Endodermal cell (in vitro differentiated cells): ENCODE data around the gene CNTNAP4. TPM values are rescaled to one million over a fixed set of nuclear protein-coding genes. Genes with fewer than 3 reads are reported as not detected.

ENCODE experiments used
- DNase-seq: peaks from one replicate; pipeline ENCODE4 v3.0.0-alpha.2; 2017
- H3K27ac ChIP-seq: 2 replicates; pipeline ENCODE4 v1.5.1; 2013; ENCODE audit warnings: mild to moderate bottlenecking, low read depth, low read length, moderate library complexity
- H3K27me3 ChIP-seq: 2 replicates; pipeline ENCODE4 v1.6.1; 2013; ENCODE audit warnings: mild to moderate bottlenecking, low read length, moderate library complexity; ENCODE audit not compliant: insufficient read depth, control insufficient read depth, poor library complexity, severe bottlenecking
- H3K36me3 ChIP-seq: 2 replicates; pipeline ENCODE4 v1.7.0; 2013; ENCODE audit warnings: mild to moderate bottlenecking, low read length, moderate library complexity; ENCODE audit not compliant: control insufficient read depth, insufficient read depth
- H3K4me1 ChIP-seq: one replicate; pipeline ENCODE4 v1.7.0; 2013; ENCODE audit warnings: low read length; ENCODE audit not compliant: control insufficient read depth, insufficient read depth
- H3K4me3 ChIP-seq: 2 replicates; pipeline ENCODE4 v1.5.1; 2013; ENCODE audit warnings: mild to moderate bottlenecking, low read length, moderate library complexity
- H3K9ac ChIP-seq: 2 replicates; pipeline ENCODE4 v1.6.1; 2013; ENCODE audit warnings: mild to moderate bottlenecking, low read length, moderate library complexity; ENCODE audit not compliant: poor library complexity, severe bottlenecking; ENCODE audit errors: extremely low read depth
- H3K9me3 ChIP-seq: 2 replicates; pipeline ENCODE4 v1.6.1; 2013; ENCODE audit warnings: mild to moderate bottlenecking, low read length, moderate library complexity; ENCODE audit not compliant: control insufficient read depth
- H3K27ac Mint-ChIP-seq: 2 replicates; pipeline ENCODE4 v1.8.0; 2020; ENCODE audit warnings: mixed read lengths
- H3K27me3 Mint-ChIP-seq: 2 replicates; pipeline ENCODE4 v1.8.0; 2021; ENCODE audit warnings: mild to moderate bottlenecking, mixed read lengths; ENCODE audit not compliant: insufficient read depth
- H3K36me3 Mint-ChIP-seq: 2 replicates; pipeline ENCODE4 v1.8.0; 2020; ENCODE audit warnings: low read depth, mixed read lengths
- H3K4me1 Mint-ChIP-seq: 2 replicates; pipeline ENCODE4 v1.8.0; 2020; ENCODE audit warnings: mixed read lengths
- H3K4me3 Mint-ChIP-seq: 2 replicates; pipeline ENCODE4 v1.8.0; 2020; ENCODE audit warnings: mild to moderate bottlenecking, moderate library complexity, mixed read lengths
- H3K9me3 Mint-ChIP-seq: 2 replicates; pipeline ENCODE4 v1.8.0; 2020; ENCODE audit warnings: mild to moderate bottlenecking, mixed read lengths
- CTCF ChIP-seq: fragments of 200-600 bp; sonication (generic); conservative IDR thresholded peaks from 2 replicates; pipeline ENCODE4 v1.5.0; 2021; ENCODE audit warnings: antibody characterized with exemption, mild to moderate bottlenecking
- WGBS, 2 experiments: methylation state at CpG; one replicate each; pipeline versions ENCODE4 v1.1.5 to v1.1.7; 2013; ENCODE audit warnings: missing lambda C conversion rate in 2 of 2, mixed read lengths in 1 of 2; ENCODE audit not compliant: insufficient coverage in 1 of 2, insufficient read length in 1 of 2; 5-methylcytosine and 5-hydroxymethylcytosine counted together
- total RNA-seq, 2 donors: library from RNA; stranded (reverse); fragmentation: NEBNext Ultra II Directional in 1 of 2; extraction: Animal tissue kit (Norgen Biotek cat#: 25700) in 1 of 2; gene quantifications; 2 replicates in 1 of 2; 3 replicates in 1 of 2; pipeline ENCODE4 v1.2.1, GENCODE V29; 2021

Gene CNTNAP4
- total RNA-seq, 2 donors from 2014 or later: 0.24 to 0.55 TPM

- H3K9me3 ChIP-seq: peaks cover 6% of the 10 kb centered on the region
- WGBS, 2 experiments: 86 to 87% methylated on average over 2 of the region's 3 CpGs
Observed at GRCh38 chr16:76444832-76445231, 167.6 kb downstream of the CNTNAP4 start.

GRCh38 chr16:76445815-76446214 lies 168.6 kb downstream of the CNTNAP4 start:
- H3K9ac ChIP-seq: no peak overlapping the region
- WGBS, 2 experiments: 100% methylated on average over 1 of the region's 3 CpGs; no CpG with 5 or more reads in 1 of the 2 experiments
- Mint-ChIP-seq H3K27me3 (peaks cover 8% of the 10 kb centered on the region), H3K4me3 (no peak overlapping the region), H3K36me3 (no peaks in the 10 kb centered on the region), H3K9me3 (no peaks in the 10 kb centered on the region), H3K27ac (no peak overlapping the region), H3K4me1 (peaks cover 4% of the 10 kb centered on the region)
- H3K36me3 ChIP-seq: no peaks in the 10 kb centered on the region
- no peaks in the 10 kb centered on the region for H3K4me1 ChIP-seq
- H3K9me3 ChIP-seq: peaks cover 6% of the 10 kb centered on the region
- H3K27me3 ChIP-seq: no peaks in the 10 kb centered on the region
- no peak overlapping the region for H3K4me3 ChIP-seq
- TF ChIP-seq CTCF: no peak
- H3K27ac ChIP-seq: no peak overlapping the region
- DNase-seq: no peak

More at GRCh38 chr16:76444832-76445231, 167.6 kb downstream of the CNTNAP4 start:
- TF ChIP-seq CTCF: no peak
- no peak overlapping the region for H3K27ac ChIP-seq
- no peak for DNase-seq
- H3K9me3 Mint-ChIP-seq: no peaks in the 10 kb centered on the region
- no peak overlapping the region for H3K4me3 Mint-ChIP-seq
- no peaks in the 10 kb centered on the region for H3K36me3 ChIP-seq
- no peak overlapping the region for H3K4me3 ChIP-seq
- no peaks in the 10 kb centered on the region for H3K4me1 ChIP-seq
- H3K27me3 ChIP-seq: no peaks in the 10 kb centered on the region
- no peaks in the 10 kb centered on the region for H3K36me3 Mint-ChIP-seq
- H3K27me3 Mint-ChIP-seq: peaks cover 3% of the 10 kb centered on the region
- H3K9ac ChIP-seq: no peak overlapping the region
- H3K4me1 Mint-ChIP-seq: peaks cover 4% of the 10 kb centered on the region
- no peak overlapping the region for H3K27ac Mint-ChIP-seq

GRCh38 chr16:76446251-76446650 lies 169.1 kb downstream of the CNTNAP4 start:
- peaks cover 6% of the 10 kb centered on the region for H3K9me3 ChIP-seq
- no peaks in the 10 kb centered on the region for H3K36me3 ChIP-seq
- H3K27me3 Mint-ChIP-seq: peaks cover 11% of the 10 kb centered on the region
- no peaks in the 10 kb centered on the region for H3K36me3 Mint-ChIP-seq
- no peak overlapping the region for H3K9ac ChIP-seq
- no peak for DNase-seq
- 93 to 95% methylated on average over 3 of the region's 3 CpGs for WGBS, 2 experiments
- no peak overlapping the region for H3K4me3 ChIP-seq
- TF ChIP-seq CTCF: no peak
- H3K4me1 Mint-ChIP-seq: peaks cover 4% of the 10 kb centered on the region
- no peak overlapping the region for H3K27ac Mint-ChIP-seq
- no peaks in the 10 kb centered on the region for H3K27me3 ChIP-seq
- H3K9me3 Mint-ChIP-seq: no peaks in the 10 kb centered on the region
- no peak overlapping the region for H3K4me3 Mint-ChIP-seq
- no peak overlapping the region for H3K27ac ChIP-seq
- H3K4me1 ChIP-seq: no peaks in the 10 kb centered on the region
